GM12878 (cell line): ENCODE measurements around the gene DENND1A. TPM values are rescaled to one million over a fixed set of nuclear protein-coding genes. Genes with fewer than 3 reads are reported as not detected.

Experiments
- ATAC-seq: fragments of 200-7000 bp; cut with Tn5 transposase; 3 replicates; pipeline ENCODE4 v1.9.1; 2020; ENCODE audit warnings: mild to moderate bottlenecking, moderate library complexity
- BruUV-seq: library from RNA; stranded (reverse); fragments of 400-500 nt; replicated peaks from 2 replicates; lab custom pipeline; 2021; lab: Mats Ljungman, UMichigan
- CTCF ChIA-PET: fragments of 300-600 bp; sonication (Branson Sonifier 250); formaldehyde crosslinking; extraction: SDS; loops from one replicate; lab custom pipeline; 2021; ENCODE audit warnings: inconsistent platforms; lab: Yijun Ruan, JAX
- POLR2A ChIA-PET: fragments of 350-600 bp; formaldehyde crosslinking; extraction: SDS; loops from one replicate; lab custom pipeline; 2021; ENCODE audit warnings: inconsistent platforms; lab: Charles Lee
- RAD21 ChIA-PET: fragments of 300-600 bp; sonication (Branson Sonifier 250); formaldehyde crosslinking; loops from one replicate; lab custom pipeline; 2023; ENCODE audit warnings: antibody characterized with exemption; ENCODE audit not compliant: unreplicated experiment; lab: Charles Lee
- SMC1A ChIA-PET: fragments of 300-600 bp; sonication (Branson Sonifier 250); formaldehyde crosslinking; loops from one replicate; lab custom pipeline; 2023; ENCODE audit not compliant: unreplicated experiment, uncharacterized antibody; lab: Charles Lee
- DNase-seq: peaks from one replicate; pipeline ENCODE4 v3.0.0-alpha.2; 2011; ENCODE audit warnings: low read depth, low spot score
- FAIRE-seq: peaks from 3 replicates; lab custom pipeline; 2011; peaks lifted over from hg19 to GRCh38; lab: Jason Lieb, UNC
- H2AFZ ChIP-seq: 2 replicates; pipeline ENCODE4 v1.6.0; 2011; ENCODE audit warnings: low read depth, low read length, control low read depth; ENCODE audit not compliant: control insufficient read depth
- H3K27ac ChIP-seq: 2 replicates; pipeline ENCODE4 v1.5.1; 2011; ENCODE audit warnings: control low read depth; ENCODE audit not compliant: control insufficient read depth, insufficient read depth
- H3K27me3 ChIP-seq, 2 experiments: replicated peaks in 1 of 2; 2 replicates each; pipeline versions ENCODE4 v1.6.0 to v1.6.1; 2011; ENCODE audit warnings: low read length in 1 of 2; ENCODE audit not compliant: control insufficient read depth in 2 of 2, insufficient read depth in 2 of 2
- H3K36me3 ChIP-seq, 2 experiments: 2 replicates each; pipeline ENCODE4 v1.5.1; 2011; ENCODE audit warnings: low read length in 1 of 2; ENCODE audit not compliant: control insufficient read depth in 2 of 2, insufficient read depth in 2 of 2
- H3K4me1 ChIP-seq: 2 replicates; pipeline ENCODE4 v1.6.1; 2011; ENCODE audit warnings: mild to moderate bottlenecking, low read length, moderate library complexity, mixed read lengths; ENCODE audit not compliant: control insufficient read depth, insufficient read depth
- H3K4me2 ChIP-seq: 2 replicates; pipeline ENCODE4 v1.6.0; 2011; ENCODE audit warnings: control low read depth; ENCODE audit not compliant: control insufficient read depth, insufficient read depth
- H3K4me3 ChIP-seq: fragments of 200-600 bp; sonication (generic); 2 replicates; pipeline ENCODE4 v1.5.1; 2016
- H3K79me2 ChIP-seq: 2 replicates; pipeline ENCODE4 v1.6.0; 2011; ENCODE audit warnings: low read length; ENCODE audit not compliant: control insufficient read depth, insufficient read depth
- H3K9ac ChIP-seq: 2 replicates; pipeline ENCODE4 v1.8.0; 2011; ENCODE audit warnings: low read length, control low read depth, mixed read lengths; ENCODE audit not compliant: control insufficient read depth, insufficient read depth
- H3K9me3 ChIP-seq: replicated peaks from 3 replicates; pipeline ENCODE4 v1.5.1; 2011; ENCODE audit warnings: mild to moderate bottlenecking, low read length; ENCODE audit not compliant: control insufficient read depth, insufficient read depth
- H4K20me1 ChIP-seq: 2 replicates; pipeline ENCODE4 v1.6.0; 2011; ENCODE audit not compliant: control insufficient read depth, insufficient read depth
- SMARCA5 ChIP-seq: fragments of 450-650 bp; IDR thresholded peaks from 2 replicates; pipeline ENCODE4 v1.6.1; 2017; ENCODE audit warnings: mild to moderate bottlenecking
- ZNF217 ChIP-seq: fragments of 450-650 bp; IDR thresholded peaks from 2 replicates; pipeline ENCODE4 v1.6.1; 2017; ENCODE audit warnings: antibody characterized with exemption, mild to moderate bottlenecking
- WGBS: methylation state at CpG from one replicate; pipeline ENCODE4 v1.1.6; 2016; ENCODE audit warnings: low lambda C conversion rate; ENCODE audit not compliant: insufficient replicate concordance, insufficient coverage; ENCODE audit errors: missing lambda C conversion rate; 5-methylcytosine and 5-hydroxymethylcytosine counted together
- in situ Hi-C: fragments of 300-500 bp; cut with MboI; formaldehyde crosslinking; loops from 9 replicates; pipeline ENCODE4 v1.14.3; 2018; ENCODE audit warnings: mixed read lengths
- intact Hi-C: fragments of 100-400 bp; cut with micrococcal nuclease; formaldehyde crosslinking; loops from one replicate; pipeline ENCODE4 v1.14.2; 2022; ENCODE audit not compliant: unreplicated experiment
- polyA plus RNA-seq, 11 experiments: library from polyadenylated mRNA; depleted of rRNA in 4 of 11; unstranded in 6 of 11; stranded (reverse) in 5 of 11; fragments of >200 nt; fragmentation: Nextera tagmentation in 4 of 11; fragmentation: Illumina TruSeq in 1 of 11; extraction: Ambion mirVana in 4 of 11; extraction: Trizol in 1 of 11; gene quantifications; 1 replicate in 1 of 11; 2 replicates in 10 of 11; pipeline versions ENCODE4 v1.2.1 to v1.2.3, GENCODE V29; 2011 to 2016; ENCODE audit warnings: inconsistent platforms in 2 of 11, missing spikeins in 2 of 11, low read depth in 1 of 11
- total RNA-seq, 4 experiments: library from RNA; depleted of rRNA in 3 of 4; stranded (reverse); fragments of >200 nt in 3 of 4; fragmentation: Illumina TruSeq in 1 of 4; extraction: Trizol in 1 of 4; gene quantifications; 2 replicates each; pipeline versions ENCODE4 v1.2.1 to v1.2.3, GENCODE V29; 2013 to 2021
- TF ChIP-seq, protein P1 (sequence below): fragments of 450-650 bp; formaldehyde crosslinking; IDR thresholded peaks from 2 replicates; pipeline ENCODE4 v1.4.0; 2020; ENCODE audit warnings: mild to moderate bottlenecking, moderate library complexity
- TF ChIP-seq, protein P2 (sequence below): IDR thresholded peaks from 2 replicates; pipeline ENCODE4 v1.6.1; 2012; ENCODE audit warnings: improper control_type of control experiment, low read depth, low read length; ENCODE audit not compliant: insufficient replicate concordance
- TF ChIP-seq, protein P3 (sequence below): IDR thresholded peaks from 2 replicates; pipeline ENCODE4 v1.6.1; 2011; ENCODE audit warnings: mild to moderate bottlenecking, low read depth, low read length, moderate library complexity; ENCODE audit not compliant: insufficient replicate concordance
- TF ChIP-seq, protein P4 (sequence below): fragments of 450-650 bp; IDR thresholded peaks from 2 replicates; pipeline ENCODE4 v1.6.1; 2017; ENCODE audit warnings: low read depth, mild to moderate bottlenecking, moderate library complexity

Gene DENND1A
- total and polyA plus RNA-seq, 10 of the 15 experiments (the other 5 are each of a cell fraction or from before 2014, with no cell fraction given) = 14.1 to 48.6 (median 35.2) TPM

DNA sequence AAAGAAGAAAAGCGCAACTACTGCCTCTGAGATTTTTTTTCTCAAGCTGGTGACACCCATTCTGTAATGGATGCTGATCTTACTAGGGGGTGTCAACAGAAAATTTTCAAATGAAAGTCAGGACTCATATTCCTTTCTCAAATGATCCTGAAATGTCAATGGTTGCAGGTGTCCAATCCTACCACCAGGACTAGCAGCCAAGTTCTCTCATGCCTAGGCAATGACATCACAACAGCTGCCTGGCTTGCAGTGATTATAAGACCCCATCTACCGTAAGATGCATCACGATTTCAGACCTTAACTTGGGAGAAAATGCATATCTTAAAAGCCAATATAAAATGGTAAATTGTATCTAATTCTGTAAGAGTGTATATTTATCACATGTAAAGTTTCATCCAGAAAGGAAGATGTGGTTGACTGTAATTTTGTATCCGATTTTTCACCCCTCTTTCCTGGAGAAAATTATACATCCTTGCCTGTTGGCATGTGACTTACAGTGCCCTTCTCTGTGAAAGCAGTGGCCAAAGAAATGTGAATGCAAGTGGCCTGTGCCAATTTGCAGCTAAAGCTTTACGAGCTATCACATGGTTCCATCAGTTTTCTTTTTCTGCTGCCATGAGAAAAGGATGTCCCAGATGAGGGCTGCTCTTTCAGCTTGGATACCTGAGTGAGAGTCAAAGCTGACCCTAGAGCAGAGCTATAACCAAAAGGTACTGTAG lies 104.4 kb downstream of the DENND1A start (continued):
- TF ChIP-seq, protein P1, sequence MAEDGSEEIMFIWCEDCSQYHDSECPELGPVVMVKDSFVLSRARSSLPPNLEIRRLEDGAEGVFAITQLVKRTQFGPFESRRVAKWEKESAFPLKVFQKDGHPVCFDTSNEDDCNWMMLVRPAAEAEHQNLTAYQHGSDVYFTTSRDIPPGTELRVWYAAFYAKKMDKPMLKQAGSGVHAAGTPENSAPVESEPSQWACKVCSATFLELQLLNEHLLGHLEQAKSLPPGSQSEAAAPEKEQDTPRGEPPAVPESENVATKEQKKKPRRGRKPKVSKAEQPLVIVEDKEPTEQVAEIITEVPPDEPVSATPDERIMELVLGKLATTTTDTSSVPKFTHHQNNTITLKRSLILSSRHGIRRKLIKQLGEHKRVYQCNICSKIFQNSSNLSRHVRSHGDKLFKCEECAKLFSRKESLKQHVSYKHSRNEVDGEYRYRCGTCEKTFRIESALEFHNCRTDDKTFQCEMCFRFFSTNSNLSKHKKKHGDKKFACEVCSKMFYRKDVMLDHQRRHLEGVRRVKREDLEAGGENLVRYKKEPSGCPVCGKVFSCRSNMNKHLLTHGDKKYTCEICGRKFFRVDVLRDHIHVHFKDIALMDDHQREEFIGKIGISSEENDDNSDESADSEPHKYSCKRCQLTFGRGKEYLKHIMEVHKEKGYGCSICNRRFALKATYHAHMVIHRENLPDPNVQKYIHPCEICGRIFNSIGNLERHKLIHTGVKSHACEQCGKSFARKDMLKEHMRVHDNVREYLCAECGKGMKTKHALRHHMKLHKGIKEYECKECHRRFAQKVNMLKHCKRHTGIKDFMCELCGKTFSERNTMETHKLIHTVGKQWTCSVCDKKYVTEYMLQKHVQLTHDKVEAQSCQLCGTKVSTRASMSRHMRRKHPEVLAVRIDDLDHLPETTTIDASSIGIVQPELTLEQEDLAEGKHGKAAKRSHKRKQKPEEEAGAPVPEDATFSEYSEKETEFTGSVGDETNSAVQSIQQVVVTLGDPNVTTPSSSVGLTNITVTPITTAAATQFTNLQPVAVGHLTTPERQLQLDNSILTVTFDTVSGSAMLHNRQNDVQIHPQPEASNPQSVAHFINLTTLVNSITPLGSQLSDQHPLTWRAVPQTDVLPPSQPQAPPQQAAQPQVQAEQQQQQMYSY = no peak

DNA sequence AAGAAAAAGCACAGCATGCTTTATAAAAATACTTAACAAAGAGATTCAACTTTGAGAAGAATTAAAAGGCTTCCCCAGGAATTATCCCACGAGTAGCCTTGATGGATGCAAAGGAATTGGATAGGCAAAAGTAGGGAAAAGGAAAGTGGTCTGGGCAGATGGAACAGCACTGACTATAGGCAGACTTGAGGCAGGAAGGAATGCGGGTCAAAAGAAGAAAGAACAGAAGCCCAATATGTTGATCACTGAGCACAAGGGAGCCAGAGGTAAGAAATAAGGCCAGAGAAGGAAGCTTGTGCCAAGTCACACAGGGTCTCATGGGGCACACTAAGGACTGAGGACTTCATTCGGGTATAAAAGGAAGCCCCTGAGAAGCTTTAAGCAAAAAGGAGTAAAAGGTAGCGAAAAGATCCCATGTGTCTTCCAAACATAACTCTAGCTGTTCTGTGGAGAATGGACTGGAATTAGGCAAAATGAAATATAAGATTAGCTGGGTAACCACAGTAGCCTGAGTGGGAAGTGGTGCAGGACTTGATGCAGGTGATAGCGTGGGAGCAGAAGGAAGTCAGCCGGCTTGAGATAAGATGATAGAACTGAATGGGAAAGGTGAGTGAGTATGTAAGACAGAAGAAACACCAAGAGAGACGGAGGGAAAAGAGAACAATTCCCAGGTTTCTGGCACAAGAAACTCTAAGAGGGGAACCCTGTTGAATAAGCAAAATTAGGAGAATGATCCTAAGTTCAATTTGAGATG lies 106.6 kb downstream of the DENND1A start:
- SMC1A ChIA-PET = interaction anchor here (1.1 to 1.7 kb wide), 3 partner anchors 11 to 46 kb away, joined by 4 to 10 read pairs (median 5); no protein-coding TSS in a partner anchor
- DNase-seq = no peak
- H3K4me2 ChIP-seq = no peak overlapping the region
- H3K9ac ChIP-seq = no peak overlapping the region
- in situ Hi-C loops (no loop called here), intact Hi-C loops (no loop called here)
- BruUV-seq = no TSS peak
- H3K79me2 ChIP-seq = no peaks in the 10 kb centered on the region; the same call in 1 of the 2 replicates
- H3K9me3 ChIP-seq = peaks cover 4% of the 10 kb centered on the region
- CTCF ChIA-PET = no interaction called here
- 0 out of 4 replicates have a peak, but pooled peaks cover 0 to 2% of the 10 kb centered on the region in 2 experiments for H3K36me3 ChIP-seq
- TF ChIP-seq SMARCA5 (no peak), ZNF217 (no peak)
- TF ChIP-seq, protein P2, sequence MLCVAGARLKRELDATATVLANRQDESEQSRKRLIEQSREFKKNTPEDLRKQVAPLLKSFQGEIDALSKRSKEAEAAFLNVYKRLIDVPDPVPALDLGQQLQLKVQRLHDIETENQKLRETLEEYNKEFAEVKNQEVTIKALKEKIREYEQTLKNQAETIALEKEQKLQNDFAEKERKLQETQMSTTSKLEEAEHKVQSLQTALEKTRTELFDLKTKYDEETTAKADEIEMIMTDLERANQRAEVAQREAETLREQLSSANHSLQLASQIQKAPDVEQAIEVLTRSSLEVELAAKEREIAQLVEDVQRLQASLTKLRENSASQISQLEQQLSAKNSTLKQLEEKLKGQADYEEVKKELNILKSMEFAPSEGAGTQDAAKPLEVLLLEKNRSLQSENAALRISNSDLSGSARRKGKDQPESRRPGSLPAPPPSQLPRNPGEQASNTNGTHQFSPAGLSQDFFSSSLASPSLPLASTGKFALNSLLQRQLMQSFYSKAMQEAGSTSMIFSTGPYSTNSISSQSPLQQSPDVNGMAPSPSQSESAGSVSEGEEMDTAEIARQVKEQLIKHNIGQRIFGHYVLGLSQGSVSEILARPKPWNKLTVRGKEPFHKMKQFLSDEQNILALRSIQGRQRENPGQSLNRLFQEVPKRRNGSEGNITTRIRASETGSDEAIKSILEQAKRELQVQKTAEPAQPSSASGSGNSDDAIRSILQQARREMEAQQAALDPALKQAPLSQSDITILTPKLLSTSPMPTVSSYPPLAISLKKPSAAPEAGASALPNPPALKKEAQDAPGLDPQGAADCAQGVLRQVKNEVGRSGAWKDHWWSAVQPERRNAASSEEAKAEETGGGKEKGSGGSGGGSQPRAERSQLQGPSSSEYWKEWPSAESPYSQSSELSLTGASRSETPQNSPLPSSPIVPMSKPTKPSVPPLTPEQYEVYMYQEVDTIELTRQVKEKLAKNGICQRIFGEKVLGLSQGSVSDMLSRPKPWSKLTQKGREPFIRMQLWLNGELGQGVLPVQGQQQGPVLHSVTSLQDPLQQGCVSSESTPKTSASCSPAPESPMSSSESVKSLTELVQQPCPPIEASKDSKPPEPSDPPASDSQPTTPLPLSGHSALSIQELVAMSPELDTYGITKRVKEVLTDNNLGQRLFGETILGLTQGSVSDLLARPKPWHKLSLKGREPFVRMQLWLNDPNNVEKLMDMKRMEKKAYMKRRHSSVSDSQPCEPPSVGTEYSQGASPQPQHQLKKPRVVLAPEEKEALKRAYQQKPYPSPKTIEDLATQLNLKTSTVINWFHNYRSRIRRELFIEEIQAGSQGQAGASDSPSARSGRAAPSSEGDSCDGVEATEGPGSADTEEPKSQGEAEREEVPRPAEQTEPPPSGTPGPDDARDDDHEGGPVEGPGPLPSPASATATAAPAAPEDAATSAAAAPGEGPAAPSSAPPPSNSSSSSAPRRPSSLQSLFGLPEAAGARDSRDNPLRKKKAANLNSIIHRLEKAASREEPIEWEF = no peak
- TF ChIP-seq, protein P3, sequence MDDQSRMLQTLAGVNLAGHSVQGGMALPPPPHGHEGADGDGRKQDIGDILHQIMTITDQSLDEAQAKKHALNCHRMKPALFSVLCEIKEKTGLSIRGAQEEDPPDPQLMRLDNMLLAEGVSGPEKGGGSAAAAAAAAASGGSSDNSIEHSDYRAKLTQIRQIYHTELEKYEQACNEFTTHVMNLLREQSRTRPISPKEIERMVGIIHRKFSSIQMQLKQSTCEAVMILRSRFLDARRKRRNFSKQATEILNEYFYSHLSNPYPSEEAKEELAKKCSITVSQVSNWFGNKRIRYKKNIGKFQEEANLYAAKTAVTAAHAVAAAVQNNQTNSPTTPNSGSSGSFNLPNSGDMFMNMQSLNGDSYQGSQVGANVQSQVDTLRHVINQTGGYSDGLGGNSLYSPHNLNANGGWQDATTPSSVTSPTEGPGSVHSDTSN = no peak
- TF ChIP-seq, protein P4, sequence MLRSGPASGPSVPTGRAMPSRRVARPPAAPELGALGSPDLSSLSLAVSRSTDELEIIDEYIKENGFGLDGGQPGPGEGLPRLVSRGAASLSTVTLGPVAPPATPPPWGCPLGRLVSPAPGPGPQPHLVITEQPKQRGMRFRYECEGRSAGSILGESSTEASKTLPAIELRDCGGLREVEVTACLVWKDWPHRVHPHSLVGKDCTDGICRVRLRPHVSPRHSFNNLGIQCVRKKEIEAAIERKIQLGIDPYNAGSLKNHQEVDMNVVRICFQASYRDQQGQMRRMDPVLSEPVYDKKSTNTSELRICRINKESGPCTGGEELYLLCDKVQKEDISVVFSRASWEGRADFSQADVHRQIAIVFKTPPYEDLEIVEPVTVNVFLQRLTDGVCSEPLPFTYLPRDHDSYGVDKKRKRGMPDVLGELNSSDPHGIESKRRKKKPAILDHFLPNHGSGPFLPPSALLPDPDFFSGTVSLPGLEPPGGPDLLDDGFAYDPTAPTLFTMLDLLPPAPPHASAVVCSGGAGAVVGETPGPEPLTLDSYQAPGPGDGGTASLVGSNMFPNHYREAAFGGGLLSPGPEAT = no peak
- TF ChIP-seq, all 136 proteins: peak for 0
- Histone ChIP-seq H4K20me1 (no peaks in the 10 kb centered on the region), H3K27me3 (no peaks in the 10 kb centered on the region), H3K4me1 (no peaks in the 10 kb centered on the region), H3K4me3 (no peak overlapping the region), H2AFZ (no peak overlapping the region), H3K27ac (no peak overlapping the region)
- WGBS = 84% methylated on average over 7 of the region's 7 CpGs
- ATAC-seq (no peak), FAIRE-seq (no peak)
- POLR2A ChIA-PET = no interaction called here
- RAD21 ChIA-PET = interaction anchor here (1.8 kb wide), 1 partner anchor 17 kb away, joined by 4 read pairs; no protein-coding TSS in a partner anchor
